ENCODE results near the gene PPT1.
A peak's percentile ranks its signal among the peaks of the same experiment; 100 is the strongest.

PPT1 gene

GRCh38 chr1:40036574-40036973 is 60.5 kb downstream of the PPT1 start:
- H3K9ac ChIP-seq (ENCODE audit: low read length in 5 of 5) = peak overlapping the region in 2 of 5 donors; percentile 52 to 56
- peaks cover 6 to 46% (median 35%) of the 10 kb centered on the region in 5 donors for H3K4me1 ChIP-seq (ENCODE audit: control insufficient read depth in 5 of 5, insufficient read depth in 5 of 5, low read length in 5 of 5)
- no peaks in the 10 kb centered on the region for H3K36me3 ChIP-seq (ENCODE audit: control insufficient read depth in 5 of 5, insufficient read depth in 5 of 5, low read length in 5 of 5)
- H3K27ac ChIP-seq (ENCODE audit: low read depth, low read length) = peak overlapping the region; percentile 15
- no peaks in the 10 kb centered on the region for H3K27me3 ChIP-seq (ENCODE audit: control insufficient read depth in 5 of 5, insufficient read depth in 4 of 5, low read length in 5 of 5)
- H3K9me3 ChIP-seq (ENCODE audit: control insufficient read depth in 5 of 5, low read length in 5 of 5) = no peaks in the 10 kb centered on the region
- no peak overlapping the region for H3K4me3 ChIP-seq (ENCODE audit: low read depth in 1 of 5, low read length in 5 of 5)

- H3K36me3 ChIP-seq (ENCODE audit: control insufficient read depth in 5 of 5, insufficient read depth in 5 of 5, low read length in 5 of 5) = no peaks in the 10 kb centered on the region
- H3K9me3 ChIP-seq (ENCODE audit: control insufficient read depth in 5 of 5, low read length in 5 of 5) = no peaks in the 10 kb centered on the region
- H3K4me1 ChIP-seq (ENCODE audit: control insufficient read depth in 5 of 5, insufficient read depth in 5 of 5, low read length in 5 of 5) = peaks cover 6 to 35% (median 28%) of the 10 kb centered on the region in 5 donors
- no peak overlapping the region for H3K27ac ChIP-seq (ENCODE audit: low read depth, low read length)
- no peak overlapping the region for H3K9ac ChIP-seq (ENCODE audit: low read length in 5 of 5)
- no peak overlapping the region for H3K4me3 ChIP-seq (ENCODE audit: low read depth in 1 of 5, low read length in 5 of 5)
- no peaks in the 10 kb centered on the region for H3K27me3 ChIP-seq (ENCODE audit: control insufficient read depth in 5 of 5, insufficient read depth in 4 of 5, low read length in 5 of 5)
Observed at GRCh38 chr1:40034869-40035268, 62.2 kb downstream of the PPT1 start.

- Histone ChIP-seq H3K27me3 (ENCODE audit: control insufficient read depth in 5 of 5, insufficient read depth in 4 of 5, low read length in 5 of 5) (no peaks in the 10 kb centered on the region), H3K9me3 (ENCODE audit: control insufficient read depth in 5 of 5, low read length in 5 of 5) (no peaks in the 10 kb centered on the region), H3K27ac (ENCODE audit: low read depth, low read length) (no peak overlapping the region), H3K4me3 (ENCODE audit: low read depth in 1 of 5, low read length in 5 of 5) (no peak overlapping the region), H3K4me1 (ENCODE audit: control insufficient read depth in 5 of 5, insufficient read depth in 5 of 5, low read length in 5 of 5) (peaks cover 3 to 18% (median 14%) of the 10 kb centered on the region in 5 donors), H3K36me3 (ENCODE audit: control insufficient read depth in 5 of 5, insufficient read depth in 5 of 5, low read length in 5 of 5) (no peaks in the 10 kb centered on the region), H3K9ac (ENCODE audit: low read length in 5 of 5) (no peak overlapping the region)
Observed at GRCh38 chr1:40032240-40032891, 64.7 kb downstream of the PPT1 start.

- Histone ChIP-seq H3K4me3 (ENCODE audit: low read depth in 1 of 5, low read length in 5 of 5) (no peak overlapping the region), H3K9me3 (ENCODE audit: control insufficient read depth in 5 of 5, low read length in 5 of 5) (peaks cover 0 to 5% (median 5%) of the 10 kb centered on the region in 5 donors), H3K27ac (ENCODE audit: low read depth, low read length) (no peak overlapping the region), H3K4me1 (ENCODE audit: control insufficient read depth in 5 of 5, insufficient read depth in 5 of 5, low read length in 5 of 5) (peaks cover 0 to 6% (median 0%) of the 10 kb centered on the region in 5 donors), H3K27me3 (ENCODE audit: control insufficient read depth in 5 of 5, insufficient read depth in 4 of 5, low read length in 5 of 5) (no peaks in the 10 kb centered on the region), H3K9ac (ENCODE audit: low read length in 5 of 5) (no peak overlapping the region), H3K36me3 (ENCODE audit: control insufficient read depth in 5 of 5, insufficient read depth in 5 of 5, low read length in 5 of 5) (no peaks in the 10 kb centered on the region)
Observed at GRCh38 chr1:40030528-40031135, 66.4 kb downstream of the PPT1 start.

GRCh38 chr1:40029608-40030007 is 67.4 kb downstream of the PPT1 start:
- peaks cover 0 to 4% (median 0%) of the 10 kb centered on the region in 5 donors for H3K4me1 ChIP-seq (ENCODE audit: control insufficient read depth in 5 of 5, insufficient read depth in 5 of 5, low read length in 5 of 5)
- H3K36me3 ChIP-seq (ENCODE audit: control insufficient read depth in 5 of 5, insufficient read depth in 5 of 5, low read length in 5 of 5) = no peaks in the 10 kb centered on the region
- no peak overlapping the region for H3K4me3 ChIP-seq (ENCODE audit: low read depth in 1 of 5, low read length in 5 of 5)
- H3K27me3 ChIP-seq (ENCODE audit: control insufficient read depth in 5 of 5, insufficient read depth in 4 of 5, low read length in 5 of 5) = no peaks in the 10 kb centered on the region
- H3K9ac ChIP-seq (ENCODE audit: low read length in 5 of 5) = no peak overlapping the region
- H3K9me3 ChIP-seq (ENCODE audit: control insufficient read depth in 5 of 5, low read length in 5 of 5) = peaks cover 0 to 5% (median 5%) of the 10 kb centered on the region in 5 donors
- no peak overlapping the region for H3K27ac ChIP-seq (ENCODE audit: low read depth, low read length)

- no peak overlapping the region for H3K9ac ChIP-seq (ENCODE audit: low read length in 5 of 5)
- no peaks in the 10 kb centered on the region for H3K36me3 ChIP-seq (ENCODE audit: control insufficient read depth in 5 of 5, insufficient read depth in 5 of 5, low read length in 5 of 5)
- H3K4me1 ChIP-seq (ENCODE audit: control insufficient read depth in 5 of 5, insufficient read depth in 5 of 5, low read length in 5 of 5) = no peaks in the 10 kb centered on the region
- peaks cover 4 to 14% (median 10%) of the 10 kb centered on the region in 5 donors for H3K9me3 ChIP-seq (ENCODE audit: control insufficient read depth in 5 of 5, low read length in 5 of 5)
- no peak overlapping the region for H3K4me3 ChIP-seq (ENCODE audit: low read depth in 1 of 5, low read length in 5 of 5)
- H3K27me3 ChIP-seq (ENCODE audit: control insufficient read depth in 5 of 5, insufficient read depth in 4 of 5, low read length in 5 of 5) = no peaks in the 10 kb centered on the region
- H3K27ac ChIP-seq (ENCODE audit: low read depth, low read length) = no peak overlapping the region
Observed at GRCh38 chr1:40027647-40028046, 69.4 kb downstream of the PPT1 start.

GRCh38 chr1:40024671-40025070 is 72.4 kb downstream of the PPT1 start:
- H3K36me3 ChIP-seq (ENCODE audit: control insufficient read depth in 5 of 5, insufficient read depth in 5 of 5, low read length in 5 of 5) = no peaks in the 10 kb centered on the region
- peaks cover 4 to 14% (median 10%) of the 10 kb centered on the region in 5 donors for H3K9me3 ChIP-seq (ENCODE audit: control insufficient read depth in 5 of 5, low read length in 5 of 5)
- no peaks in the 10 kb centered on the region for H3K4me1 ChIP-seq (ENCODE audit: control insufficient read depth in 5 of 5, insufficient read depth in 5 of 5, low read length in 5 of 5)
- H3K27me3 ChIP-seq (ENCODE audit: control insufficient read depth in 5 of 5, insufficient read depth in 4 of 5, low read length in 5 of 5) = no peaks in the 10 kb centered on the region
- H3K9ac ChIP-seq (ENCODE audit: low read length in 5 of 5) = no peak overlapping the region
- no peak overlapping the region for H3K27ac ChIP-seq (ENCODE audit: low read depth, low read length)
- no peak overlapping the region for H3K4me3 ChIP-seq (ENCODE audit: low read depth in 1 of 5, low read length in 5 of 5)

GRCh38 chr1:40023379-40023944 is 73.6 kb downstream of the PPT1 start:
- Histone ChIP-seq H3K36me3 (ENCODE audit: control insufficient read depth in 5 of 5, insufficient read depth in 5 of 5, low read length in 5 of 5) (no peaks in the 10 kb centered on the region), H3K4me1 (ENCODE audit: control insufficient read depth in 5 of 5, insufficient read depth in 5 of 5, low read length in 5 of 5) (no peaks in the 10 kb centered on the region), H3K9me3 (ENCODE audit: control insufficient read depth in 5 of 5, low read length in 5 of 5) (peaks cover 4 to 14% (median 10%) of the 10 kb centered on the region in 5 donors)

More at GRCh38 chr1:40023379-40023944, 73.6 kb downstream of the PPT1 start:
- Histone ChIP-seq H3K27me3 (ENCODE audit: control insufficient read depth in 5 of 5, insufficient read depth in 4 of 5, low read length in 5 of 5) (no peaks in the 10 kb centered on the region), H3K27ac (ENCODE audit: low read depth, low read length) (no peak overlapping the region), H3K4me3 (ENCODE audit: low read depth in 1 of 5, low read length in 5 of 5) (no peak overlapping the region), H3K9ac (ENCODE audit: low read length in 5 of 5) (no peak overlapping the region)
